Inflammatory macrophage treated with lipopolysaccharide for 1 hour (primary cell): ENCODE results near the gene SPRR2G.
"Not testable (repeated sequence)": the region's sequence is repeated elsewhere in the genome, so short reads cannot be mapped to it uniquely, and the experiment has no call there.

Source experiments
- DNase-seq, 2 donors: peaks; one replicate each; pipeline ENCODE4 v3.0.0-alpha.2; 2020 to 2022

SPRR2G gene

GRCh38 chr1:153112454-153112853 lies 38.2 kb downstream of the SPRR2G start:
- DNase-seq: not testable (repeated sequence)

GRCh38 chr1:153100245-153100644 lies 50.4 kb downstream of the SPRR2G start:
- DNase-seq: no peak
